ENCODE measurements around the gene NUSAP1. TPM values are rescaled to one million over a fixed set of nuclear protein-coding genes. Genes with fewer than 3 reads are reported as not detected.

NUSAP1 gene, protein sequence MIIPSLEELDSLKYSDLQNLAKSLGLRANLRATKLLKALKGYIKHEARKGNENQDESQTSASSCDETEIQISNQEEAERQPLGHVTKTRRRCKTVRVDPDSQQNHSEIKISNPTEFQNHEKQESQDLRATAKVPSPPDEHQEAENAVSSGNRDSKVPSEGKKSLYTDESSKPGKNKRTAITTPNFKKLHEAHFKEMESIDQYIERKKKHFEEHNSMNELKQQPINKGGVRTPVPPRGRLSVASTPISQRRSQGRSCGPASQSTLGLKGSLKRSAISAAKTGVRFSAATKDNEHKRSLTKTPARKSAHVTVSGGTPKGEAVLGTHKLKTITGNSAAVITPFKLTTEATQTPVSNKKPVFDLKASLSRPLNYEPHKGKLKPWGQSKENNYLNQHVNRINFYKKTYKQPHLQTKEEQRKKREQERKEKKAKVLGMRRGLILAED
- total RNA-seq (2022; extraction: Qiagen RNA extraction; ENCODE audit: low read depth), result 69.7 to 89.0 TPM (median 73.1 TPM) in 5 replicates

DNA sequence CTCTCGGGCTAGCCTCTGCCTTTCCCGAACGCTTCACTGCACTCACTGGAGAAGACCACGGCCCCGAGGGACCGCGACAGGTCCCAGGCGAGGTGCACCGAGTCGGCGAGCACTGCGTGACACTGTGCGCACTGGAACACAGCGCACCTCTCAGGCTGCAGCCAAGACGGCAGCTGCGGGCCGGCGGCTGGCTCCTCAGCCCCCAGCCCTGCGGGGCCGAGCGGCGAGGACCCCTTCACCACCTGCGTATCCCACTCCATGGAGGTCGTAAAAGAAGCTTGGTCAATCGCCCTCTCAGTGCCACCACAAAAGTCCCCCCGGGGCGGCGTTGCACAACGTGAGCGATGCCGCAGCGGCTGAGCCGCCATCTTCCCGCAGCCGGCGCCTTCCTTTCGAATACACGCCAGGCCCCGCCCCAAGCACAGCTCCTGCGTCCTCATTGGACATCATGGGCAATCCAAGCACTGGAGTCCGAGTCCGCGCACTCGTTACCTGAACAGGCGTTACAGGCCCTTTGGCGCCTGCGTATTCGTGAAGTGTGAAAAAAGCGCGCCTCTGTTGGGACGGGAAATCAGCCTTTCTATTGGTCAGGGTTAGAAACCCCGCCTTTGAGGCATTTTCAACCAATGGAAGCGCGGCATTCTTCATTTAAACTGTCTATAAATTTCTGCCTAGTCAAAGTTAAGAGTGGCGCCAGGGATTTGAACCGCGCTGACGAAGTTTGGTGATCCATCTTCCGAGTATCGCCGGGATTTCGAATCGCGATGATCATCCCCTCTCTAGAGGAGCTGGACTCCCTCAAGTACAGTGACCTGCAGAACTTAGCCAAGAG lies at the start of gene NUSAP1, which contains the start of gene OIP5:
TSS of gene NUSAP1 (plus strand) at position 688 of the 832 bp plus-strand sequence. CDS start at position 765, 77 bp downstream.
TSS of gene OIP5 (minus strand) at position 398 of the 832 bp plus-strand sequence. CDS start at position 368, 30 bp downstream.

DNA sequence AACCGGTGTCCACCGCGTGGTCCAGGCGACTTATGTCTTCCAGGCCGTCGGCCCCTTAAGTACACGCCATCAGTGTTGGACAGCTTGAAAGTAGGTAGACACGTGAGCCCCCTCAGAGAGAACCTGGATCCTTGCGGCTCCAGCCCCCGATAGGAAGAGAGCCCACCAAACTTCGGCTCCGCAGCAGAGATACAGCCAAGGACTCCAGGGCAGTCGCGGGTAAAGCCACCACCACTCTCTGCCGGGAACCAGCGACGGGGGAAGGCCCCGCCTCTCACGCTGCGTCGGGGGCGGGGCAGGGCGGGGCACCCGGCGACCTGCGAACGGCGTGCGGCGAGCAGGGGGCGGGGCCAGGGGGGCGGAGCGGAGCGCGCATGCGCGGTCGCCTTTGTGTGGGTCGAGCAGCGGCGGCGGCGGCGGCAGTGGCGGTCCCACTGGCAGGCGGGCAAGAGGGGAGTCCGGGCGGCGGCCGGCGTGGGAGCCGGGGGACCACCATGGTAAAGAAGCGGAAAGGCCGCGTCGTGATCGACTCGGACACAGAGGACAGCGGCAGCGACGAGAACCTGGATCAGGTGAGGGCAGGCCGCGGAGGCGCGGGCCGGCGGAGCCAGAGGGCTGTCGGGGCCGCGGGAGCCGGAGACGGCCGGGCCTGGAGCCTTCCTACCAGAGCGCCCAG lies 84.2 kb downstream of the NUSAP1 start, which contains the start of gene RTF1:
TSS of gene RTF1 (plus strand) at position 354 of the 676 bp plus-strand sequence. CDS start at position 375, 21 bp downstream.

Other genes starting within 250 kb of the NUSAP1 start
- 10.9 to 17.3 TPM (median 13.6 TPM) in 5 replicates for gene INO80, start 216.6 kb upstream of the NUSAP1 start, total RNA-seq (2022; extraction: Qiagen RNA extraction; ENCODE audit: low read depth)
- gene EXD1, start 102.1 kb upstream of the NUSAP1 start, total RNA-seq (2022; extraction: Qiagen RNA extraction; ENCODE audit: low read depth), result not detected in 5 replicates
- gene CHP1, start 101.6 kb upstream of the NUSAP1 start, total RNA-seq (2022; extraction: Qiagen RNA extraction; ENCODE audit: low read depth), result 52.0 to 76.1 TPM (median 52.4 TPM) in 5 replicates
- 10.5 to 16.8 TPM (median 14.2 TPM) in 5 replicates for gene OIP5, start 290 bp upstream of the NUSAP1 start, total RNA-seq (2022; extraction: Qiagen RNA extraction; ENCODE audit: low read depth)
- gene NDUFAF1, start 69.6 kb downstream of the NUSAP1 start, total RNA-seq (2022; extraction: Qiagen RNA extraction; ENCODE audit: low read depth), result 11.2 to 14.5 TPM (median 12.2 TPM) in 5 replicates
- gene RTF1, start 84.2 kb downstream of the NUSAP1 start, total RNA-seq (2022; extraction: Qiagen RNA extraction; ENCODE audit: low read depth), result 17.5 to 25.3 TPM (median 22.5 TPM) in 5 replicates
- gene ITPKA, start 161.0 kb downstream of the NUSAP1 start, total RNA-seq (2022; extraction: Qiagen RNA extraction; ENCODE audit: low read depth), result 1.6 to 2.5 TPM (median 2.0 TPM) in 5 replicates
- gene LTK, start 180.9 kb downstream of the NUSAP1 start, total RNA-seq (2022; extraction: Qiagen RNA extraction; ENCODE audit: low read depth), result 0.09 to 0.13 TPM in 2 of 5 replicates, not detected in the others
- 7.8 to 14.0 TPM (median 11.4 TPM) in 5 replicates for gene RPAP1, start 211.4 kb downstream of the NUSAP1 start, total RNA-seq (2022; extraction: Qiagen RNA extraction; ENCODE audit: low read depth)
- gene TYRO3, start 226.3 kb downstream of the NUSAP1 start, total RNA-seq (2022; extraction: Qiagen RNA extraction; ENCODE audit: low read depth), result 12.6 to 16.0 TPM (median 12.7 TPM) in 5 replicates

Data from A549 treated with RU486 at 1 μM for 4 hours (cell line).